Measurements from ENCODE around the gene CRELD2.

- TF ChIP-seq CTCF (conservative IDR thresholded peaks at IDR 0.05; ENCODE audit: low read depth in 2 of 2) (no peak), POLR2AphosphoS5 (IDR thresholded peaks at IDR 0.05; ENCODE audit: low read depth) (no peak), EZH2phosphoT487 (IDR thresholded peaks at IDR 0.05; ENCODE audit: unreplicated experiment) (no peak), REST (IDR thresholded peaks at IDR 0.05; ENCODE audit: unreplicated experiment) (no peak), EZH2 (IDR thresholded peaks at IDR 0.05; ENCODE audit: low read depth, unreplicated experiment) (no peak), ZNF114 (CRISPR knock-in tag; IDR thresholded peaks at IDR 0.05) (no peak), CREB1 (CRISPR knock-in tag; IDR thresholded peaks at IDR 0.05; ENCODE audit: low read depth) (no peak), STAT1 (IDR thresholded peaks at IDR 0.05; ENCODE audit: unreplicated experiment) (no peak)
Observed at GRCh38 chr22:49955581-49956417, 37.4 kb downstream of the CRELD2 start.

Measured in GM23338 (cell line).